ENCODE measurements around the gene LEAP2.

DNA sequence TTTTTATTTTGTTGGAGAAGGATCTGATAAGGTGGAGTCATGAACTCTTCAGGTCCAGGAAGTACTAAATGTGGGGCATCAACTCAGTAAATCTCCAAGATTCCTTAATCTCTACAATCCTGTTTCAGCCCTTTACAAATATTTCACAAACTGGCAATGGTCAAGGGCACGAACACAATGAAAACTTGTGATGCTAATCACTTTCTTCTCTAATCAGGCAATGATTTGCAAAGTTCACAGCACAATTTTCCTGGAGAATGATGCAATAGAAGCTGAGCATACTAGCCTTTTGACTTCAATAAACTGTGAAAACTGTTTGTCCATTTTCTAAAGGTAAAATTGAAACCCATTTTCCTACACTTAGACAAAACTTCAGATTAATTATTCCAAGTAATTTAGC lies 24.1 kb upstream of the LEAP2 start:
- TF ChIP-seq, protein P1, sequence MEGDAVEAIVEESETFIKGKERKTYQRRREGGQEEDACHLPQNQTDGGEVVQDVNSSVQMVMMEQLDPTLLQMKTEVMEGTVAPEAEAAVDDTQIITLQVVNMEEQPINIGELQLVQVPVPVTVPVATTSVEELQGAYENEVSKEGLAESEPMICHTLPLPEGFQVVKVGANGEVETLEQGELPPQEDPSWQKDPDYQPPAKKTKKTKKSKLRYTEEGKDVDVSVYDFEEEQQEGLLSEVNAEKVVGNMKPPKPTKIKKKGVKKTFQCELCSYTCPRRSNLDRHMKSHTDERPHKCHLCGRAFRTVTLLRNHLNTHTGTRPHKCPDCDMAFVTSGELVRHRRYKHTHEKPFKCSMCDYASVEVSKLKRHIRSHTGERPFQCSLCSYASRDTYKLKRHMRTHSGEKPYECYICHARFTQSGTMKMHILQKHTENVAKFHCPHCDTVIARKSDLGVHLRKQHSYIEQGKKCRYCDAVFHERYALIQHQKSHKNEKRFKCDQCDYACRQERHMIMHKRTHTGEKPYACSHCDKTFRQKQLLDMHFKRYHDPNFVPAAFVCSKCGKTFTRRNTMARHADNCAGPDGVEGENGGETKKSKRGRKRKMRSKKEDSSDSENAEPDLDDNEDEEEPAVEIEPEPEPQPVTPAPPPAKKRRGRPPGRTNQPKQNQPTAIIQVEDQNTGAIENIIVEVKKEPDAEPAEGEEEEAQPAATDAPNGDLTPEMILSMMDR (IDR thresholded peaks at IDR 0.05 in 8 of 11, conservative IDR thresholded peaks at IDR 0.05 in 3 of 11): no peak
- TF ChIP-seq POLR2A (IDR thresholded peaks at IDR 0.05): no peak
